ENCODE measurements around the gene MTCL1.

DNA sequence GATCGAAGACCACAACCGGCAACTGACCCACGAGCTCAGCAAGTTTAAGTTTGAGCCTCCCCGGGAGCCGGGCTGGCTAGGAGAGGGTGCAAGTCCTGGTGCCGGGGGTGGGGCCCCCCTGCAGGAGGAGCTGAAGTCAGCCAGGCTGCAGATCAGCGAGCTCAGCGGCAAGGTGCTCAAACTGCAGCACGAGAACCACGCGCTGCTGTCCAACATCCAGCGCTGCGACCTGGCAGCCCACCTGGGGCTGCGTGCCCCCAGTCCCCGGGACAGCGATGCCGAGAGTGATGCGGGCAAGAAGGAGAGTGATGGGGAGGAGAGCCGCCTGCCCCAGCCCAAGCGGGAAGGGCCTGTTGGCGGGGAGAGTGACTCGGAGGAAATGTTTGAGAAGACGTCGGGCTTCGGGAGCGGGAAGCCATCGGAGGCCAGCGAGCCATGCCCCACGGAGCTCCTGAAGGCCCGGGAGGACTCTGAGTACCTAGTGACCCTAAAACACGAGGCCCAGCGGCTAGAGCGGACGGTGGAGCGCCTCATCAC lies 78.7 kb downstream of the MTCL1 start:
- TF ChIP-seq, protein P1, sequence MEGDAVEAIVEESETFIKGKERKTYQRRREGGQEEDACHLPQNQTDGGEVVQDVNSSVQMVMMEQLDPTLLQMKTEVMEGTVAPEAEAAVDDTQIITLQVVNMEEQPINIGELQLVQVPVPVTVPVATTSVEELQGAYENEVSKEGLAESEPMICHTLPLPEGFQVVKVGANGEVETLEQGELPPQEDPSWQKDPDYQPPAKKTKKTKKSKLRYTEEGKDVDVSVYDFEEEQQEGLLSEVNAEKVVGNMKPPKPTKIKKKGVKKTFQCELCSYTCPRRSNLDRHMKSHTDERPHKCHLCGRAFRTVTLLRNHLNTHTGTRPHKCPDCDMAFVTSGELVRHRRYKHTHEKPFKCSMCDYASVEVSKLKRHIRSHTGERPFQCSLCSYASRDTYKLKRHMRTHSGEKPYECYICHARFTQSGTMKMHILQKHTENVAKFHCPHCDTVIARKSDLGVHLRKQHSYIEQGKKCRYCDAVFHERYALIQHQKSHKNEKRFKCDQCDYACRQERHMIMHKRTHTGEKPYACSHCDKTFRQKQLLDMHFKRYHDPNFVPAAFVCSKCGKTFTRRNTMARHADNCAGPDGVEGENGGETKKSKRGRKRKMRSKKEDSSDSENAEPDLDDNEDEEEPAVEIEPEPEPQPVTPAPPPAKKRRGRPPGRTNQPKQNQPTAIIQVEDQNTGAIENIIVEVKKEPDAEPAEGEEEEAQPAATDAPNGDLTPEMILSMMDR (IDR thresholded peaks at IDR 0.05): no peak
- TF ChIP-seq POLR2A (IDR thresholded peaks at IDR 0.05): no peak
